Glomerular endothelial cell (primary cell): ENCODE results near the gene ARHGEF18. TPM values are rescaled to one million over a fixed set of nuclear protein-coding genes. Genes with fewer than 3 reads are reported as not detected.
"Not testable (repeated sequence)": the region's sequence is repeated elsewhere in the genome, so short reads cannot be mapped to it uniquely, and the experiment has no call there.

Source experiments
- DNase-seq: peaks from one replicate; pipeline ENCODE4 v3.0.0-alpha.2; 2011; ENCODE audit warnings: low read depth, low spot score; ENCODE audit errors: extremely low read depth
- total RNA-seq: library from RNA; depleted of rRNA; stranded (reverse); fragments of >200 nt; gene quantifications from 2 replicates; pipeline ENCODE4 v1.2.3, GENCODE V29; 2015

ARHGEF18 gene
- total RNA-seq, 1 donor from 2014 or later, result 53.2 TPM

DNA sequence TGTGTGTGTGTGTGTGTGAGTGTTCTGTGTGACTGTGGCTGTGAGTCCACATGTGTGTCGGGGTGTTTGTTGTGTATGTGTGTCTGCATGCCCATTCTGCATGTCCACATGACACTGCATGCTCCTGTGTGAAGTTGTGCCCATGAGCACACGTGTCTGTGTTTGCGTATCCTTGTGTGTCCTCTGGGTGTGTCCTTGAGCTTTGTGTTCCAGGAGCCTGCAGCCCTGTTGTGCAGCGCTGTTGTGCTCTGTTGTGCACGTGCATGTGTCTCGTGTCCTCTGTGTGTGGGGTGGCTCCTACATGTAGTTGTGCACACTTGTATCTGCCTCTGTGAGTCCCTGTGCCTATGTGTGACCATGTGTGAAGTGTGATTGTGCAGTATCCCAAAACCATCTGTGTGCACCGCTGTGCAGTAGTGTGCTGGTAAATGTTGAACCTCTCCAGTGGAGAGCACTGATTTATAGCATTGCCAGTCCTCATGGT, 2.2 kb upstream of the ARHGEF18 start:
- DNase-seq, result no peak

DNA sequence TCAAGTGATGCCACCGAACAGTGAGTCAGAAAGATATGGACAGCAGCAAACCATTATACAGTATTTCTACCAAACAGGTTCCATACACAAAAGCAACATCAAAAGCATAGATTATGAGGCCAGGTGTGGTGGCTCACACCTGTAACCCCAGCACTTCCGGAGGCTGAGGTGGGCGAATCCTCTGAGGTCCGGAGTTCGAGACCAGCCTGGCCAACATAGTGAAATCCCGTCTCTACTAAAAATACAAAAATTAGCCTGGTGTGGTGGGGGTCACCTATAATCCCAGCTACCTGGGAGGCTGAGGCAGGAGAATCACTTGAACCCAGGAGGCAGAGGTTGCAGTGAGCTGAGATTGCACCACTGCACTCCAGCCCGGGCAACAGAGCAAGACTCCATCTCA, 1.7 kb upstream of the ARHGEF18 start:
- DNase-seq, result not testable (repeated sequence)

DNA sequence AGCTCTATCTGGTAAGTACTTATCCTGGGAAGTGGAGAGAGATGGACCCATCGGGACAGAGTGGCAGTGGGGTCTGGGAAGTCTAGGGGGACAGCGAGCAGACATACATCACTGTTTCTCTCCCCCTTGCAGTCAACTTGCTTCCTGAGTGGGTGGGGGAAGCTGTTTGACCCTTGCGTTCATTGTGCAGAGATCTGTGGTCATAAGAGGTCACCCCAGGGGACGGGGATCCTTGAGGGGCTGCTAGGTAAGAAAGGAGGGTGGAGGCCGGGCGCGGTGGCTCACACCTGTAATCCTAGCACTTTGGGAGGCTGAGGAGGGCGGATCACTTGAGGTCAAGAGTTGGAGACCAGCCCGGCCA, 474 bp downstream of the ARHGEF18 start:
- no peak for DNase-seq

DNA sequence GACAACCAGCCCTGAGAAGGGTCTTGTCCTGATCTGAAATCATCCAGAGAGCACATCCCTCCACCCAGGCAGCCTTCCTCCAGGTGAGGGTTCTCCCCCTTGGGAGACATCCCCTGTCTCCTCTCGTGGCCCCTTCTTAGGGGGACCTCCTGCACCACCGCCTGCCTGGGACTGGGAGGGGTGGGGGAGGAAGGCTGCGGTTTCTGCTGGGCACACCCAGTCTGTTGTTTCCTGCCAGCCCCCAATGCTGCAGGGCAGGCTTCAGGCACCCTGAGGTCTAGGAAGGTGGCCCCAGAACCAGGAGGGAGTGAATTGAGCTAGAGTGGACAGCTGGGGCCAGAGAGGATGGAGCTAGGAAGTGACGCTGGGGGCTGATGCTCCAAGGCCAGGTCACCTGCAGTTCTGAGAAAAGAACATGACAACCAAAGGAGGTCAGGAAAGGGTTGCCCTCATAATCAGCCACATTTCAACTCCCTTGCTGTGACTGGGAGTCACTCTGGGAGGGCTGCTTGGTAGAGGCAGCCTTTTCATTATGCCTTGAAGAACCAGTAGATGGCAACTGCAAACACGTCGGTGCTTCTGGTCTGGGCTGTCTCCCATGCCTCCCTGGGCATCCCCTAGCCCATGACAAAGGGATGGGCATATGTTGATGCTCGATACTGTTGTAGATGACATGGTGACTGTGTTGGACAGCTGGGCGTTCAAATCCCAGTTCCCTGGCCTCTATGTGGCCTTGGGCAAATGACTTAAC, 1.4 kb downstream of the ARHGEF18 start:
- DNase-seq, result no peak

- no peak for DNase-seq
Observed at GRCh38 chr19:7351861-7352260, 3.1 kb downstream of the ARHGEF18 start.

DNA sequence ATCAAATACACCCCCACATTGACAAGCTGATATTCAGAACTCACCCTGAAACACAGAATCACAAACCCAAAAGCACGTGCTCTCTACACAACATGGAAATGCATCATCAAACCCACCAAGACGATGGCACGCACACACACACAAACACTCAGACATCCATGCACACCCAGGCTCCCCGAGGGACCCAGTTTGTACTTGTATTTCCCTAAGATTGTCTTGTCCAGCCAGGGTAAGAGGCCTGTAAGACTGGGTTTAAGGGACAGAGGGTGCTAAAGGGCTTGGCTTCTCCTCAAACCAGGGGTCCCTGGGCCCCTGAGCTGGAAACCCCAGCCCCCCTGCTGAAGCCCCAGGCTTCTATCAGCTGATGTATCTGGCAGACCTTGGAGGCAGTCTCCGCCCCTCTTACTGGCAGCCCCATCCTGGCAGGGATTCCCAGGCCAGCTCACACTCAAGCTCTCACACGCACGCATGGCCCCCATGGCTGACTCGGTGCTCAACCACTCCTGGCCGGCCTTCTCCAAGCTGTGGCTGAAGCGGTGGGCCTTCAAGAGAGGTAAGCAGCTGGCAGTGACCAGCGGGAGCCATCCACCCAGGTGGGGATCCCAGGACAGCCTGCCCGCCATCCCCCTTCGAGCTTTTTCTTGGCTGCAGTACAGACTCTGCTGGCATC, 6.5 kb downstream of the ARHGEF18 start:
- DNase-seq, result no peak

GRCh38 chr19:7355871-7356270, 7.1 kb downstream of the ARHGEF18 start:
- no peak for DNase-seq

- DNase-seq, result no peak
Observed at GRCh38 chr19:7356899-7357627, 8.3 kb downstream of the ARHGEF18 start.

- no peak for DNase-seq
Observed at GRCh38 chr19:7358102-7358597, 9.4 kb downstream of the ARHGEF18 start.

DNA sequence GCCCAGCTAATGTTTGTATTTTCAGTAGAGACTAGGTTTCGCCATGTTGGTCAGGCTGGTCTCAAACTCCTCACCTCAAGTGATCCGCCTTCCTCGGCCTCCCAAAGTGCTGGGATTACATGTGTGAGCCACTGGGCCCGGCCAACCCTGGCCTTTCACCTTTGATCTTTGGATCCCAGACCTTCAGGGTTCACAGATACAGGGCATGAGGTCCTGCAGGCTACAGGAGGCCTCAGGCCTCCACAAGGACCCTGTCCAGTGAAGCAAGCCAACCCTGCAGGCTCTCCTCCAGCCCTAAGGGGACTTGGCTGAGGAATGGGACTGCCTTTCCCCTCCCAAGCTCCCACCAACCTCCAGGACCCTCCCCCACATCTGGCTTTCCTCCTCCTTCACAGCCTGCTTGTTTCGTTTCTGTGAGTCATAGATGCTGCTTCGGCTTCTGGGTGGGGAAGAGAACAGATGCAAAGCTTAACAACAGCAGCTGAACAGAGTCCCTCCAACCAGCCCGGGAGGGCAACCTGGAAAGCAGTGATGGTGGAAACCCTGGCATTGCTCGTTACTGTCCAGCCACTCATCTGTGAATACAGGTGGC, 11.8 kb downstream of the ARHGEF18 start:
- no peak for DNase-seq

GRCh38 chr19:7363225-7363624, 14.5 kb downstream of the ARHGEF18 start:
- no peak for DNase-seq

- peak; percentile 33 for DNase-seq
Observed at GRCh38 chr19:7366701-7367420, 18.1 kb downstream of the ARHGEF18 start.

DNA sequence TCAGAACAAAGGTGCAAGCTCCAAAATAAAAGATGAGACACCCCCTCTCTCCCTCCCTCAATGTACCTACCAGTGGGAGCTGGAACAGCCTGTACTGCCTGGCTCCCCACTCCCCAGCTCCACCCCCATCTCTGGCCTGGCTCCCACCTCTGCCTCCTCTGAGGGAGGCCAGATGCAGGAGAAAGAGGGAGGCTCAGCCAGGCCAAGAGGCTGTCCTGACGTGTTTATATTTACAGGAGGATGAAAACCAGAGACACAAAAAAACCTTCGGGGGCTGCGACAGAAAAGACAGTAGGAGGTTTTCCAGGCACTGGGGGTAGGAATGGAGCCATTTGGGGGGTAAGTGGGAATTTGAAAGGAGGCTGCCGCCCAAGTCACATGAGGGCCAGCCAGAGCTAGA, 19.7 kb downstream of the ARHGEF18 start:
- no peak for DNase-seq

DNA sequence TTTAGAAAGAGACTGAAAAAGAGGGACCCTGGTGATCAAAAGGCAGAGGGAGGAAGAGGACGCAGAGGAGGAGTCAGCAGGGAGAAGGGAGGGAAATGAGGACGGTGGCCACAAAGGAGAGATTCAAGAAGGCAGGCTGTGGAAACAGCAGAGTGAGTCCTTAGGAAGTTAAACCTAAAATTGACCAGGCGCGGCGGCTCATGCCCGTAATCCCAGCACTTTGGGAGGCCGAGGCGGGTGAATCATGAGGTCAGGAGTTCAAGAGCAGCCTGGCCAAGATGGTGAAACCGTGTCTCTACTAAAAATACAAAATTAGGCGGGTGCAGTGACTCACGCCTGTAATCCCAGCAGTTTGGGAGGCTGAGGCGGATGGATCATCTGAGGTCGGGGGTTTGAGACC, 20.1 kb downstream of the ARHGEF18 start:
- DNase-seq, result not testable (repeated sequence)

- no peak for DNase-seq
Observed at GRCh38 chr19:7370546-7370945, 21.8 kb downstream of the ARHGEF18 start.

DNA sequence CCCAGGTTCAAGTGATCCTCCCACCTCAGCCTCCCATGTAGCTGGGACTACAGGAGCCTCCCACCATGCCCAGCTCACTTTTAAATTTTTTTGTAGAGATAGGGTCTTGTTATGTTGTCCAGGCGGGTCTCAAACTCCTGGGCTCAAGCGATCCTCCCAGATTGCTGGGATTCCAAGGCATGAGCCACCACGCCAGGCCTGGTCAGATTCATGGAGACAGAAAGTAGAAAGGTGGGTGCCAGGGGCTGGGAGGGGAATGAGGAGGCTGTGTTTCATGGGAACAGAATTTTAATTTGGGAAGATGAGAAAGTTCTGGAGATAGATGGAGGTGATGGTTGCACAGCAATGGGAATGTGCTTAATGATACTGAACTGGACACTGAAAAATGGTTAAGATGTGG, 22.3 kb downstream of the ARHGEF18 start:
- DNase-seq, result no peak

DNA sequence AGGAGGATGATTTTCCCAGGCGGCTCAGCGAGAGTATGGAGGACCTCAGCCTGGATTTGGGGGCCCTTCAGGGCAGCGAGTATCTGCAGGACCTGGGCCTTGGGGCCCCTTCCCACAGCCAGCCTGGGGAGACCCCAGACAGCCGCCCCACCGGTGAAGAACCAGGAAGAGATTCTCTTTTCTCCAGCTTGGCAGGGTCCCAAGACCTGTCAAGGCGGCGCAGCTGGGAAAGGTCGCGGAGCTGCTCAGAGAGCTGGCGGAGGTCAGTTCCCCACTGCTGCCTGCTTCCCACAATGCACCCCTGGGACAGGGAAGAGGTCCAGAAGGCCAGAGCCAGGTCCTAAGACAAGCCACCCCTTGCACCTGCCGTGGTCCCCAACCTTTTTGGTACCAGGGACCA, 24.1 kb downstream of the ARHGEF18 start:
- no peak for DNase-seq

DNA sequence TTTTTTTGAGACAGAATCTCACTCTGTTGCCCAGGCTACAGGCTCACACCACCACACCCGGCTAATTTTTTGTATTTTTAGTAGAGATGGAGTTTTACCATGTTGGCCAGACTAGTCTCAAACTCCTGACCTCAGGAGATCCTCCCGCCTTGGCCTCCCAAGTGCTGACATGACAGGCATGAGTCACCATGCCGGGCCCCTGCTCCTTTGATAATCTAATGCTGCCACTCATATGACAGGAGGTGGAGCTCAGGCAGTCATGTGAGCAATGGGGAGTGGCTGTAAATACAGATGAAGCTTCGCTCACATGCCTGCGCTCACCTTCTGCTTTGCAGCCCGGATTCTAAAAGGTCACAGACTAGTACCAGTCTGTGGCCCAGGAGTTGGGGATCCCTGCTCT, 25.1 kb downstream of the ARHGEF18 start:
- no peak for DNase-seq

- no peak for DNase-seq
Observed at GRCh38 chr19:7376151-7376852, 27.6 kb downstream of the ARHGEF18 start.

DNA sequence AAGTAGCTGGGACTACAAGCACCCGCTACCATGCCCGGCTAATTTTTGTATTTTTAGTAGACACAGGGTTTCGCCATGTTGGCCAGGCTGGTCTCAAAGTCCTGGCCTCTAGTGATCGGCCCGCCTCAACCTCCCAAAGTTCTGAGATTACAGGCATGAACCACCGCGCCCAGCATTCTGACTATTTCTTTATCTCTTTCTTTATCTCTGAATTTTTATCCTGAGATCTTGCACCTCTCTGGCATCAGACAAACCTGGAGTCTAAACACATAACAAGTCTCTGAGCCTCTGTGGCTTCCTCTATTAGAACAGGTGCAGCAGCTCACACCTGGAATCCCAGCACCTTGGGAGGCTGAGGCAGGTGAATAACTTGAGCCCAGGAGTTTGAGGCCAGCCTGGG, 28.5 kb downstream of the ARHGEF18 start:
- DNase-seq, result no peak
